OCI-LY7 (cell line): ENCODE measurements around the gene SEMA5A. TPM values are rescaled to one million over a fixed set of nuclear protein-coding genes. Genes with fewer than 3 reads are reported as not detected.

Experiments used
- BruUV-seq: library from RNA; stranded (reverse); fragments of 400-500 nt; replicated peaks from 2 replicates; lab custom pipeline; 2021; lab: Mats Ljungman, UMichigan
- CTCF ChIA-PET: fragments of 300-600 bp; sonication (Branson Sonifier 250); formaldehyde crosslinking; loops from one replicate; lab custom pipeline; 2022; ENCODE audit warnings: antibody characterized with exemption; ENCODE audit not compliant: unreplicated experiment; lab: Charles Lee
- POLR2A ChIA-PET: fragments of 300-600 bp; sonication (Branson Sonifier 250); formaldehyde crosslinking; loops from one replicate; lab custom pipeline; 2022; ENCODE audit warnings: antibody characterized with exemption; lab: Charles Lee
- DNase-seq: peaks from one replicate; pipeline ENCODE4 v3.0.0-alpha.2; 2015; ENCODE audit warnings: low spot score
- H2AFZ ChIP-seq: fragments of 200-600 bp; sonication (generic), shearing (Covaris generic); 2 replicates; pipeline ENCODE4 v1.6.1; 2014; ENCODE audit warnings: mild to moderate bottlenecking, antibody characterized with exemption, low read length, moderate library complexity
- H3K27ac ChIP-seq: fragments of 200-600 bp; sonication (generic); 2 replicates; pipeline ENCODE4 v1.5.1; 2014; ENCODE audit warnings: mixed run types, low read depth, mild to moderate bottlenecking, moderate library complexity, low read length, inconsistent platforms; ENCODE audit not compliant: poor library complexity, severe bottlenecking
- H3K36me3 ChIP-seq: fragments of 200-600 bp; sonication (generic); 2 replicates; pipeline ENCODE4 v1.6.1; 2014; ENCODE audit warnings: mild to moderate bottlenecking, antibody characterized with exemption, low read length, moderate library complexity, mixed read lengths; ENCODE audit not compliant: insufficient read depth
- H3K4me1 ChIP-seq: fragments of 200-600 bp; sonication (generic); 2 replicates; pipeline ENCODE4 v1.5.1; 2014; ENCODE audit warnings: mild to moderate bottlenecking, low read length; ENCODE audit not compliant: insufficient read depth, poor library complexity, severe bottlenecking
- H3K4me2 ChIP-seq: fragments of 200-600 bp; sonication (generic); 2 replicates; pipeline ENCODE4 v1.6.1; 2014; ENCODE audit warnings: mild to moderate bottlenecking, low read length
- H3K4me3 ChIP-seq: fragments of 200-600 bp; sonication (generic); 2 replicates; pipeline ENCODE4 v1.5.1; 2014; ENCODE audit warnings: mild to moderate bottlenecking, low read depth, low read length; ENCODE audit not compliant: poor library complexity, severe bottlenecking
- H3K79me2 ChIP-seq: fragments of 200-600 bp; sonication (generic); 2 replicates; pipeline ENCODE4 v1.6.1; 2016; ENCODE audit warnings: low read depth, mild to moderate bottlenecking, low read length, moderate library complexity, mixed read lengths; ENCODE audit not compliant: insufficient read depth
- H3K9me2 ChIP-seq: fragments of 200-600 bp; sonication (generic); 2 replicates; pipeline ENCODE4 v1.6.1; 2016; ENCODE audit warnings: mild to moderate bottlenecking, low read length, mixed read lengths; ENCODE audit not compliant: insufficient read depth
- H3K9me3 ChIP-seq: fragments of 200-600 bp; sonication (generic); 2 replicates; pipeline ENCODE4 v1.6.1; 2014; ENCODE audit warnings: mild to moderate bottlenecking, mixed run types, low read length, mixed read lengths
- H4K20me1 ChIP-seq: fragments of 200-600 bp; sonication (generic); 2 replicates; pipeline ENCODE4 v1.6.1; 2014; ENCODE audit warnings: mild to moderate bottlenecking, antibody characterized with exemption, low read length, moderate library complexity, mixed read lengths; ENCODE audit not compliant: insufficient read depth
- EZH2phosphoT487 ChIP-seq: fragments of 200-600 bp; sonication (generic); IDR thresholded peaks from 2 replicates; pipeline ENCODE4 v1.6.1; 2018; ENCODE audit warnings: low read depth, borderline replicate concordance, mild to moderate bottlenecking, mixed run types, antibody characterized with exemption, low read length, moderate library complexity, mixed read lengths
- intact Hi-C: fragments of 100-400 bp; cut with micrococcal nuclease; formaldehyde crosslinking; loops from one replicate; pipeline ENCODE4 v1.10.0; 2022; ENCODE audit not compliant: unreplicated experiment
- total RNA-seq, 2 experiments: library from RNA; depleted of rRNA in 1 of 2; stranded (reverse); fragments of >200 nt in 1 of 2; shearing (Covaris generic) in 1 of 2; gene quantifications; 2 replicates each; pipeline ENCODE4 v1.2.3, GENCODE V29; 2014 to 2022
- TF ChIP-seq, protein P1 (sequence below): fragments of 200-600 bp; sonication (generic); conservative IDR thresholded peaks from 2 replicates; pipeline ENCODE4 v1.5.1; 2014; ENCODE audit warnings: mild to moderate bottlenecking, antibody characterized with exemption, low read length, moderate library complexity, mixed read lengths

The SEMA5A gene
- total RNA-seq, 2 experiments from 2014 or later: not detected

- no peak overlapping the region for H3K4me3 ChIP-seq
- no peaks in the 10 kb centered on the region for H3K9me2 ChIP-seq
- POLR2A ChIA-PET: no interaction called here
- BruUV-seq: no TSS peak
- no peaks in the 10 kb centered on the region for H3K79me2 ChIP-seq
- no peak overlapping the region for H3K27ac ChIP-seq
- CTCF ChIA-PET: no interaction called here
- intact Hi-C loops: no loop called here
- no peaks in the 10 kb centered on the region for H3K4me1 ChIP-seq
- no peak for DNase-seq
- no peak overlapping the region for H2AFZ ChIP-seq
- H4K20me1 ChIP-seq: no peaks in the 10 kb centered on the region
- no peaks in the 10 kb centered on the region for H3K9me3 ChIP-seq
- no peak overlapping the region for H3K4me2 ChIP-seq
- TF ChIP-seq, protein P1, sequence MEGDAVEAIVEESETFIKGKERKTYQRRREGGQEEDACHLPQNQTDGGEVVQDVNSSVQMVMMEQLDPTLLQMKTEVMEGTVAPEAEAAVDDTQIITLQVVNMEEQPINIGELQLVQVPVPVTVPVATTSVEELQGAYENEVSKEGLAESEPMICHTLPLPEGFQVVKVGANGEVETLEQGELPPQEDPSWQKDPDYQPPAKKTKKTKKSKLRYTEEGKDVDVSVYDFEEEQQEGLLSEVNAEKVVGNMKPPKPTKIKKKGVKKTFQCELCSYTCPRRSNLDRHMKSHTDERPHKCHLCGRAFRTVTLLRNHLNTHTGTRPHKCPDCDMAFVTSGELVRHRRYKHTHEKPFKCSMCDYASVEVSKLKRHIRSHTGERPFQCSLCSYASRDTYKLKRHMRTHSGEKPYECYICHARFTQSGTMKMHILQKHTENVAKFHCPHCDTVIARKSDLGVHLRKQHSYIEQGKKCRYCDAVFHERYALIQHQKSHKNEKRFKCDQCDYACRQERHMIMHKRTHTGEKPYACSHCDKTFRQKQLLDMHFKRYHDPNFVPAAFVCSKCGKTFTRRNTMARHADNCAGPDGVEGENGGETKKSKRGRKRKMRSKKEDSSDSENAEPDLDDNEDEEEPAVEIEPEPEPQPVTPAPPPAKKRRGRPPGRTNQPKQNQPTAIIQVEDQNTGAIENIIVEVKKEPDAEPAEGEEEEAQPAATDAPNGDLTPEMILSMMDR: no peak
- no peak for TF ChIP-seq EZH2phosphoT487
- H3K36me3 ChIP-seq: no peaks in the 10 kb centered on the region
These were observed 1.5 kb upstream of the SEMA5A start for GRCh38 chr5:9547122-9547947.

GRCh38 chr5:9545136-9545991 is 511 bp downstream of the SEMA5A start:
- no peaks in the 10 kb centered on the region for H3K9me3 ChIP-seq
- H3K4me2 ChIP-seq: no peak overlapping the region
- H3K4me1 ChIP-seq: no peaks in the 10 kb centered on the region
- no peak overlapping the region for H3K4me3 ChIP-seq
- no peaks in the 10 kb centered on the region for H3K79me2 ChIP-seq
- TF ChIP-seq EZH2phosphoT487: no peak
- TF ChIP-seq, protein P1: no peak
- intact Hi-C loops: no loop called here
- H3K9me2 ChIP-seq: no peaks in the 10 kb centered on the region
- BruUV-seq: no TSS peak
- no peaks in the 10 kb centered on the region for H4K20me1 ChIP-seq
- no peak for DNase-seq
- no peak overlapping the region for H3K27ac ChIP-seq
- no peaks in the 10 kb centered on the region for H3K36me3 ChIP-seq
- CTCF ChIA-PET: no interaction called here
- H2AFZ ChIP-seq: no peak overlapping the region
- POLR2A ChIA-PET: no interaction called here
